ENCODE data around the gene ENTPD6. TPM values are rescaled to one million over a fixed set of nuclear protein-coding genes. Genes with fewer than 3 reads are reported as not detected.

ENTPD6 gene
- polyA plus RNA-seq, 3 donors from 2014 or later: 22.6 to 36.9 (median 30.0) TPM

DNA sequence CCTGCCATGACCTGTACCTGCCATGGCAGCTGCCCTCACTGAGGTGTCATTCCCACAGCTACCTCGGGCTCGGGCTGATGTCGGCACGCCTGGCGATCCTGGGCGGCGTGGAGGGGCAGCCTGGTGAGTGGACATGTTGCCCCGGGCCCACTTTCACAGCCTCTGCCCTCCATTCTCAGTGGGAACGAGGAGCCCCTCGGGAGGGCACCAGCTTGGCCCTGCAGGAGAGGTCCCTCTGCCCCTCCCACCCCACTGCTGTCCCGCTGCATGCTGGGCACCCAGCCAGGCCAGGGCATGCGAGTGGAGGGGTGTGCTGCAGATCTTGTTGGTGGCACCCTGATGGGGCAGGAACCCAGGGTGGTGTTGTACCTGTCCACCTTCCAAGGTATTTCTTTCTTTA is 23.0 kb downstream of the ENTPD6 start:
- DNase-seq: no peak
- no peaks in the 10 kb centered on the region for H3K4me1 Mint-ChIP-seq
- peaks cover 0 to 2% (median 0%) of the 10 kb centered on the region in 3 donors for H3K27me3 Mint-ChIP-seq (ENCODE audit: low read depth in 3 of 3)
- H3K27ac Mint-ChIP-seq: no peak overlapping the region
- H3K4me3 Mint-ChIP-seq: no peak overlapping the region
- H3K36me3 Mint-ChIP-seq: peaks cover 9 to 15% (median 14%) of the 10 kb centered on the region in 3 donors
- H3K9me3 Mint-ChIP-seq: no peaks in the 10 kb centered on the region

GRCh38 chr20:25219365-25219764 is 23.9 kb downstream of the ENTPD6 start:
- Mint-ChIP-seq H3K4me1 (no peaks in the 10 kb centered on the region), H3K27me3 (ENCODE audit: low read depth in 3 of 3) (peaks cover 0 to 2% (median 0%) of the 10 kb centered on the region in 3 donors), H3K36me3 (peaks cover 9 to 15% (median 14%) of the 10 kb centered on the region in 3 donors), H3K27ac (no peak overlapping the region), H3K4me3 (no peak overlapping the region), H3K9me3 (no peaks in the 10 kb centered on the region)
- DNase-seq: no peak

GRCh38 chr20:25220021-25220730 is 24.7 kb downstream of the ENTPD6 start:
- Mint-ChIP-seq H3K4me3 (no peak overlapping the region), H3K4me1 (no peaks in the 10 kb centered on the region), H3K36me3 (peaks cover 9 to 14% (median 14%) of the 10 kb centered on the region in 3 donors), H3K27ac (no peak overlapping the region), H3K27me3 (ENCODE audit: low read depth in 3 of 3) (peaks cover 0 to 2% (median 0%) of the 10 kb centered on the region in 3 donors), H3K9me3 (no peaks in the 10 kb centered on the region)
- no peak for DNase-seq

DNA sequence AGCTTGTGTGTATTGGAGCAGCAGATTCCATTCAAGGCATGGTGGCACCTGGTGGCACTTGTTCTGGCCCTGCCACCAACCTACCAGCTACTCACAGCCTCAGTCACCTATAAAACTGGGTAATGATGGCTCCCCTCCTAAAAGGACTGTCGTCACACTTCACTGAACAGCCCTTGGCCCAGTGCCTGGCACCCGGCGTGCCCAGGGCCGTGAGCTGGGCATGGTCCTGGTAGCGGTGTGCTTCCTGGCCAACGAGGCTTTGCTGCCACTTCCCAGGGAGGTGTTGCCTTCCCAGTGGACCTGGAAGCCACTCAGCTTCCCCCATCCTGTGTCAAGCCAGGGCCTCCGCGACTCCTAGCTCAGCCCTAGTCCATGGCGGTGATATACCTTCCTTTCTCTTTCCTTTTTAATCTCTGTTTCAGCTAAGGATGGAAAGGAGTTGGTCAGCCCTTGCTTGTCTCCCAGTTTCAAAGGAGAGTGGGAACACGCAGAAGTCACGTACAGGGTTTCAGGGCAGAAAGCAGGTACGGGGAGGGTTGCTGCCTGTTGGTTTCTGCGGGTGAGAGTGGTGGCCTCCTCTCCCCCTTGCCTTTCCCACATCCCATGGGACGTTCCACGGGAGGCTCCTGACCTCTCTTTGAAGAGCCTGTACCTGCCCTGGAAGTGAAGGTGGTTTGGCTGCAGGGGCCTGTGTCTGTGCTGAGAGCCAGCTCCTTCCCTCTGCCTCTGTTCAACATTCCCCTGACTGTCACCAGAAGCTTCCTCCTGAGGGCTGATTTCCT is 25.5 kb downstream of the ENTPD6 start:
- no peak for DNase-seq
- H3K36me3 Mint-ChIP-seq: peaks cover 6 to 12% (median 11%) of the 10 kb centered on the region in 3 donors
- no peaks in the 10 kb centered on the region for H3K4me1 Mint-ChIP-seq
- peaks cover 0 to 2% (median 0%) of the 10 kb centered on the region in 3 donors for H3K27me3 Mint-ChIP-seq (ENCODE audit: low read depth in 3 of 3)
- no peak overlapping the region for H3K4me3 Mint-ChIP-seq
- no peak overlapping the region for H3K27ac Mint-ChIP-seq
- H3K9me3 Mint-ChIP-seq: no peaks in the 10 kb centered on the region

DNA sequence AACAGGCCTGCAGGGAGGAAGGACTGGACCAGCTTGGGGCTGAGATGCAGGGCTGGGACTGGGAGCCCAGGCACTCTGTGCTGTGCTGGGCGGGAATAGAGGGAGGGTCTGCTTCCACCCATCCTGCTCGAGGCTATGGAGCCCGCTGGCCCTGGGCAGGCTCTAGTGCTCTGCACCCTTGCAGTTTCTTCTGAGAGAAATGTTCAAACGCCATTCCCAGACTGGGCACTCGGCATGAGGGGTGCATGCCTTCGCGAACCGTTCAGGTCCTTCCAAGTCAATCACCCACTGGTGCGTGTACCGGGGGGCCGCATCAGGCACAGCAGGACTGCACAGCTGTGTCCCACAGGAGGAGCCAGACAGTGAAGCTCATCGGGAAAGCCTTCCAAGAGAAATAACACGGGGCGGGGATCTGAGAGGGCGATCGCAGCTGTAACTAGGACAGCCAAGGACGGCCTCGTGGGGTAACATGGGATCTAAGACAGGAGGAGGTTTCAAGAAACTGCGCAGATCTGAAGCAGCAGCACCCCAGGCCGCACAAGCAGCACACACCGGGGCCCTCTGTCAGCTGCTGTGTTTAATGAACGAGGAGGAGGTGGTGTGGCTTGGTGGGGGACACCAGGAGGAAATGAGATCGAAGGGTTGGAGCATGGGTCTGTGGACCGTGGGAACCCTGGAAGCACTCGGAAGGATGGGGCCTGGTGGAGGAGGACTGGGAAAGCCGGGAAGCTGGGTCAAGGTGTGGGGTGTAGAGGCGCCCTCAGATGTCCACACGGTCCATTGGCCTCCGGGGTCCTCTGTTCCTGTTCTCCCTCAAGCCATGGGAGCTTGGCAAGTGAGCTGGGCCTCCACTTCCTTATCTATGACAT is 26.3 kb downstream of the ENTPD6 start:
- H3K27me3 Mint-ChIP-seq (ENCODE audit: low read depth in 3 of 3): peaks cover 0 to 2% (median 0%) of the 10 kb centered on the region in 3 donors
- H3K4me3 Mint-ChIP-seq: no peak overlapping the region
- H3K27ac Mint-ChIP-seq: no peak overlapping the region
- no peaks in the 10 kb centered on the region for H3K4me1 Mint-ChIP-seq
- no peak for DNase-seq
- H3K9me3 Mint-ChIP-seq: no peaks in the 10 kb centered on the region
- H3K36me3 Mint-ChIP-seq: peaks cover 5 to 12% (median 6%) of the 10 kb centered on the region in 3 donors

DNA sequence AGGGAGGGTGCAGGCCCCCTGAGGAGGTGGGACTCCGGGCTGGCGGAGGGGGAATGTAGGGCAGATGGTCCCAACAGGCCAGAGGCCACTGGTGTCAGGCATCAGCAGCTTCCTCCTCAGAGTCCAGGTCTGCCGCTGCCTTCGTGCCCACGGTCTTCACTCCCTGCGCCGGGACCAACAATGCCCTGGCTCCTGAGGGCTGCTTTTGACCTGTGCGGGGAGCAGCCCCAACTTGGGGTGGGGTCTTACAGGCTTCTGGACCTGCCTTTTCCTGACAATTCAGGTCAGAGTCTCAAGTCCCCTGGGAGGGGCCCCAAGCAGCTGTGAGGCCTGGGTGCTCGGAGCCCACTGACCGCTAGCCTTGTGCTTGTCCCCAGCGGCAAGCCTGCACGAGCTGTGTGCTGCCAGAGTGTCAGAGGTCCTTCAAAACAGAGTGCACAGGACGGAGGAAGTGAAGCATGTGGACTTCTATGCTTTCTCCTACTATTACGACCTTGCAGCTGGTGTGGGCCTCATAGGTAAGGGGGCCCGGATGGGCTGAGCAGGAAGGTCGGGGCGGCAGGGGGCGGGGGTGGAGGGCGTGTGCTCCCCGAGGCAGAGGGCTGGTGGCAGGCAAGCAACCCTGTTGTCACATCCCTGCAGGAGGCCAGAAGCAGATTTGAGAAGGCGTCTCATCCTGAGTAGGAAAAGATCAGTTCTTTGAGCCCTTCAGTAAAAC is 27.1 kb downstream of the ENTPD6 start:
- Mint-ChIP-seq H3K36me3 (peaks cover 5 to 11% (median 7%) of the 10 kb centered on the region in 3 donors), H3K4me3 (no peak overlapping the region), H3K27me3 (ENCODE audit: low read depth in 3 of 3) (peaks cover 0 to 2% (median 0%) of the 10 kb centered on the region in 3 donors), H3K27ac (no peak overlapping the region), H3K9me3 (no peaks in the 10 kb centered on the region), H3K4me1 (no peaks in the 10 kb centered on the region)
- no peak for DNase-seq

DNA sequence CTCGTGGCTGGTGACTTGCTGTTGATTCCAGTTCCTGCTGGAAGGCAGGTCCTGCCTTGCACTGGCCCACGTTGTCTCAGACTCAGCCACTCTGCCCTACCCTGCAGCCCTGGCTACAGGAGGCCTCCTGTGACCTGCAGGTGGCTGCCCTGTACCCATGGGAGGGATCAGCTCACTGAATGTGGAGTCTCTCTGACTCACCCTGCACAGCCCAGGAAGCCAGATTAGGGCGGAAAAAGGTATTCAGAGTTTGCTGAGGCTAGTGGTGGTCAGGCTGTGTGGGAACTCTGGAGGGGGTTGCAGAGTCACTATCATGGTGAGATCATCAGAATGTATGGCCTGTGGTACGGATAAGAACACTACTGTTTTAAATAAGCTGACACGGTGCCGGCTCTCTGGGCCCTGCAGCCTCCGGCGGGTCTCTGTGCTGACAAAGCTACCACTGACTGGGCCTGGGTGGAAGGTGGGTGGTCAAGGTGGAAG is 27.7 kb downstream of the ENTPD6 start:
- H3K27ac Mint-ChIP-seq: no peak overlapping the region
- peaks cover 0 to 2% (median 0%) of the 10 kb centered on the region in 3 donors for H3K27me3 Mint-ChIP-seq (ENCODE audit: low read depth in 3 of 3)
- H3K36me3 Mint-ChIP-seq: peaks cover 0 to 6% (median 6%) of the 10 kb centered on the region in 3 donors
- DNase-seq: no peak
- H3K9me3 Mint-ChIP-seq: no peaks in the 10 kb centered on the region
- no peak overlapping the region for H3K4me3 Mint-ChIP-seq
- H3K4me1 Mint-ChIP-seq: no peaks in the 10 kb centered on the region

GRCh38 chr20:25223765-25224720 is 28.5 kb downstream of the ENTPD6 start:
- Mint-ChIP-seq H3K27ac (no peak overlapping the region), H3K36me3 (peaks cover 0 to 6% (median 6%) of the 10 kb centered on the region in 3 donors), H3K27me3 (ENCODE audit: low read depth in 3 of 3) (peaks cover 0 to 4% (median 0%) of the 10 kb centered on the region in 3 donors), H3K4me1 (no peaks in the 10 kb centered on the region), H3K9me3 (no peaks in the 10 kb centered on the region), H3K4me3 (no peak overlapping the region)
- DNase-seq: no peak

DNA sequence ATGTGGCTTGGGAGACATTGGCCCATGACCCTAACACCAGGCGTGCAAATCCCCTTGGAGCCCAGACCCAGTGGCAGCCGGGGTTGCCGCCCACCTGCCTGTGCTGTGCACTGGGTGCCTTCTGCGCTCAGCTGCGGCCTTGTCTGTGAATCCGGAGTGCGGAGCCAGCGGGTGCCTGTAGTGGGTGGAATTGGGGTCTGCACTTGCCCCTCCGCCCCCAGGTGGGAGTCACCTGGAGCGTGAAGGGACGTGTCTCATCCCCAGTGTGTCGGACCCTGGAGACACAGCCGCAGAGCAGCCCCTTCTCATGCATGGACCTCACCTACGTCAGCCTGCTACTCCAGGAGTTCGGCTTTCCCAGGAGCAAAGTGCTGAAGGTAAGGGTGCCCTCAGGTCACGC is 29.4 kb downstream of the ENTPD6 start:
- H3K27me3 Mint-ChIP-seq (ENCODE audit: low read depth in 3 of 3): peaks cover 0 to 4% (median 0%) of the 10 kb centered on the region in 3 donors
- H3K27ac Mint-ChIP-seq: no peak overlapping the region
- peaks cover 0 to 6% (median 0%) of the 10 kb centered on the region in 3 donors for H3K36me3 Mint-ChIP-seq
- H3K9me3 Mint-ChIP-seq: no peaks in the 10 kb centered on the region
- DNase-seq: no peak
- no peaks in the 10 kb centered on the region for H3K4me1 Mint-ChIP-seq
- no peak overlapping the region for H3K4me3 Mint-ChIP-seq

DNA sequence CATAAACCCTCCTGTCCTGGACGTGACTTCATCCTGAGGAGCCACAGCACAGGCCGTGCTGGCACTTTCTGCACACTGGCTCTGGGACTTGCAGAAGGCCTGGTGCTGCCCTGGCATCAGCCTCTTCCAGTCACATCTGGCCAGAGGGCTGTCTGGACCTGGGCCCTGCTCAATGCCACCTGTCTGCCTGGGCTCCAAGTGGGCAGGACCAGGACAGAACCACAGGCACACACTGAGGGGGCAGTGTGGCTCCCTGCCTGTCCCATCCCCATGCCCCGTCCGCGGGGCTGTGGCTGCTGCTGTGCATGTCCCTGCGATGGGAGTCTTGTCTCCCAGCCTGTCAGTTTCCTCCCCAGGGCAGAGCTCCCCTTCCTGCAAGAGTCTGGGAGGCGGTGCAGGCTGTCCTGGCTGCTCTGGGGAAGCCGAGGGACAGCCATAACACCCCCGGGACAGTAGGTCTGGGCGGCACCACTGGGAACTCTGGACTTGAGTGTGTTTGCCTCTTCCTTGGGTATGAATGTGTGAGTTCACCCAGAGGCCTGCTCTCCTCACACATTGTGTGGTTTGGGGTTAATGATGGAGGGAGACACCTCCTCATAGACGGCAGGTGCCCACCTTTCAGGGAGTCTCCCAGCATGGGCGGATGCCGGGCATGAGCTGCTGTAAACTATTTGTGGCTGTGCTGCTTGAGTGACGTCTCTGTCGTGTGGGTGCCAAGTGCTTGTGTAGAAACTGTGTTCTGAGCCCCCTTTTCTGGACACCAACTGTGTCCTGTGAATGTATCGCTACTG is 30.3 kb downstream of the ENTPD6 start:
- Mint-ChIP-seq H3K27me3 (ENCODE audit: low read depth in 3 of 3) (peaks cover 0 to 4% (median 0%) of the 10 kb centered on the region in 3 donors), H3K4me3 (no peak overlapping the region), H3K36me3 (peaks cover 0 to 6% (median 0%) of the 10 kb centered on the region in 3 donors), H3K27ac (no peak overlapping the region), H3K4me1 (no peaks in the 10 kb centered on the region), H3K9me3 (no peaks in the 10 kb centered on the region)
- DNase-seq: no peak

DNA sequence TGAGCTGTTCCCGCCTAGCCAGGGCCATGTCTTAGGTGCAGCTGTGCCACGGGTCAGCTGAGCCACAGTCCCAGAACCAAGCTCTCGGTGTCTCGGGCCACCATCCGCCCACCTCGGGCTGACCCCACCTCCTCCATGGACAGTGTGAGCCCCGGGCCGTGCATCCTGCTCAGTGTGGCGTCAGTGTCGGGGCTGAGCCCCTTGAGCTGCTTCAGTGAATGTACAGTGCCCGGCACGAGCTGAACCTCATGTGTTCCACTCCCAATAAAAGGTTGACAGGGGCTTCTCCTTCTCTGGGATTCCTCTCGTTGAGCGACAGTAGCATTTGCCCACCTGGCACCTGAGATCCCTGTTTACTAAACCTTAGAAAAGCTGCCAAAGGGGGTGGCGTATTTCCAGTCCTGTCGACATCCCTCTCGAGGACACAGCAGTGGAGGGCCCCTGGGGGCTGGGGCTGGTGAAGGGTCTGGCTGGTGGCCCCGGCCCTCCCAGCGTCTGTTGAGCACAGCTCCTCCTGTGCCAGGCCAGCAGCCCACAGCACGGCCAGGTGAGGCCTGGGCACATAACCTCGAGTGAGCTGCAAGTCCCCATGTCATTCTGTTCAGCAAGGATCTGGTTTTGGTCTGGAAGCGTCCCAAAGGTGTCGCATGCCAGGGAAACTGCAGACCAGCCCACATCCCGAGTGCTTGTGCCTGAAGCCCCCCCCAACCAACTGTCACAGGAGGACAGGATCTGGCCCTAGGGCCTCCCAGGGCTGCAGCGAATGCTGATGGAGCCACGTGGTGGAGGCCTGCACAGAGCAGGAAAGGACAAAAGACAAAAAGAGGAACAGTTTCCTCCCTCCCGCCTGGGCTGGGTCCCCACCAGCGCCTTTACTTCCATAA is 31.2 kb downstream of the ENTPD6 start:
- DNase-seq: no peak
- no peak overlapping the region for H3K4me3 Mint-ChIP-seq
- no peaks in the 10 kb centered on the region for H3K9me3 Mint-ChIP-seq
- H3K27me3 Mint-ChIP-seq (ENCODE audit: low read depth in 3 of 3): peaks cover 0 to 4% (median 0%) of the 10 kb centered on the region in 3 donors
- peaks cover 0 to 6% (median 0%) of the 10 kb centered on the region in 3 donors for H3K36me3 Mint-ChIP-seq
- H3K4me1 Mint-ChIP-seq: no peaks in the 10 kb centered on the region
- no peak overlapping the region for H3K27ac Mint-ChIP-seq
